Measurements from ENCODE around the gene COMMD9. TPM values are rescaled to one million over a fixed set of nuclear protein-coding genes. Genes with fewer than 3 reads are reported as not detected.
A peak's percentile ranks its signal among the peaks of the same experiment; 100 is the strongest.

COMMD9 gene
- total RNA-seq, 2 donors from 2014 or later = 38.1 to 42.2 TPM

- intact Hi-C loops (cut with DNase I, micrococcal nuclease) = loop anchor here in 1 of 2 donors (5.0 to 10.0 kb wide), 2 partner anchors 440 to 648 kb away; partner anchors contain the start of gene FJX1
- ATAC-seq = no peak
- no peak for DNase-seq
Observed at GRCh38 chr11:36264973-36265344, 24.3 kb downstream of the COMMD9 start.

- intact Hi-C loops (cut with DNase I, micrococcal nuclease) = loop anchor here in 1 of 2 donors (10.0 kb wide), 1 partner anchor 439 kb away; no protein-coding TSS in a partner anchor
- DNase-seq (no peak), ATAC-seq (no peak)
Observed at GRCh38 chr11:36264011-36264972, 24.9 kb downstream of the COMMD9 start.

GRCh38 chr11:36261094-36261493 is 28.1 kb downstream of the COMMD9 start:
- DNase-seq = no peak
- no peak for ATAC-seq
- intact Hi-C loops (cut with DNase I, micrococcal nuclease) = loop anchor here in 1 of 2 donors (10.0 kb wide), 1 partner anchor 436 kb away; no protein-coding TSS in a partner anchor

GRCh38 chr11:36258730-36259360 is 30.4 kb downstream of the COMMD9 start:
- intact Hi-C loops (cut with DNase I, micrococcal nuclease) = loop anchor here in 1 of 2 donors (5.0 kb wide), 1 partner anchor 632 kb away; no protein-coding TSS in a partner anchor
- DNase-seq (peak; percentile 34 to 35), ATAC-seq (peak; percentile 80)

GRCh38 chr11:36257351-36257750 is 31.9 kb downstream of the COMMD9 start:
- intact Hi-C loops (cut with DNase I, micrococcal nuclease) = loop anchor here in 1 of 2 donors (5.0 kb wide), 1 partner anchor 630 kb away; no protein-coding TSS in a partner anchor
- DNase-seq (no peak), ATAC-seq (no peak)

- no peak for DNase-seq
- ATAC-seq = no peak
- intact Hi-C loops (cut with DNase I, micrococcal nuclease) = loop anchor here in 1 of 2 donors (5.0 kb wide), 1 partner anchor 627 kb away; no protein-coding TSS in a partner anchor
Observed at GRCh38 chr11:36254713-36255112, 34.5 kb downstream of the COMMD9 start.

- intact Hi-C loops (cut with DNase I, micrococcal nuclease) = no loop called here
- no peak for ATAC-seq
Observed at GRCh38 chr11:36253238-36253637, 36.0 kb downstream of the COMMD9 start.

GRCh38 chr11:36251823-36252222 is 37.4 kb downstream of the COMMD9 start:
- ATAC-seq = no peak
- intact Hi-C loops (cut with DNase I, micrococcal nuclease) = no loop called here
- DNase-seq = no peak

More at GRCh38 chr11:36253238-36253637, 36.0 kb downstream of the COMMD9 start:
- DNase-seq = no peak

GRCh38 chr11:36249246-36249645 is 40.0 kb downstream of the COMMD9 start:
- intact Hi-C loops (cut with DNase I, micrococcal nuclease) = no loop called here

GRCh38 chr11:36248436-36248835 is 40.8 kb downstream of the COMMD9 start:
- DNase-seq (no peak), ATAC-seq (no peak)
- intact Hi-C loops (cut with DNase I, micrococcal nuclease) = no loop called here

More at GRCh38 chr11:36249246-36249645, 40.0 kb downstream of the COMMD9 start:
- no peak for DNase-seq
- ATAC-seq = no peak

- ATAC-seq = no peak
- no peak for DNase-seq
- intact Hi-C loops (cut with DNase I, micrococcal nuclease) = no loop called here
Observed at GRCh38 chr11:36247493-36247892, 41.7 kb downstream of the COMMD9 start.

GRCh38 chr11:36243641-36244040 is 45.6 kb downstream of the COMMD9 start:
- intact Hi-C loops (cut with DNase I, micrococcal nuclease) = no loop called here
- DNase-seq (no peak), ATAC-seq (no peak)

GRCh38 chr11:36241497-36241896 is 47.7 kb downstream of the COMMD9 start:
- intact Hi-C loops (cut with DNase I, micrococcal nuclease) = no loop called here
- no peak for ATAC-seq
- DNase-seq = no peak

GRCh38 chr11:36240801-36241200 is 48.4 kb downstream of the COMMD9 start:
- intact Hi-C loops (cut with DNase I, micrococcal nuclease) = no loop called here
- no peak for ATAC-seq
- no peak for DNase-seq

- no peak for DNase-seq
- intact Hi-C loops (cut with DNase I, micrococcal nuclease) = no loop called here
- no peak for ATAC-seq
Observed at GRCh38 chr11:36240173-36240572, 49.1 kb downstream of the COMMD9 start.

GRCh38 chr11:36239636-36240035 is 49.6 kb downstream of the COMMD9 start:
- ATAC-seq (no peak), DNase-seq (no peak)
- intact Hi-C loops (cut with DNase I, micrococcal nuclease) = no loop called here

- intact Hi-C loops (cut with DNase I, micrococcal nuclease) = no loop called here
- ATAC-seq (no peak), DNase-seq (no peak)
Observed at GRCh38 chr11:36238881-36239280, 50.3 kb downstream of the COMMD9 start.

GRCh38 chr11:36238036-36238631 is 51.1 kb downstream of the COMMD9 start:
- ATAC-seq (no peak), DNase-seq (no peak)
- intact Hi-C loops (cut with DNase I, micrococcal nuclease) = no loop called here

GRCh38 chr11:36237391-36237790 is 51.8 kb downstream of the COMMD9 start:
- DNase-seq = no peak
- ATAC-seq = no peak
- intact Hi-C loops (cut with DNase I, micrococcal nuclease) = no loop called here

Measured in left colon (tissue), 2 donors.